Gastroesophageal sphincter (tissue), 3 donors: ENCODE data around the gene CD14.

Experiments
- CTCF ChIP-seq, 4 experiments: fragments of 200-600 bp in 2 of 4; fragments of 450-650 bp in 2 of 4; sonication (generic) in 1 of 4; IDR thresholded peaks; one replicate each; pipeline ENCODE4 v1.5.1; 2017 to 2019; ENCODE audit warnings: antibody characterized with exemption in 4 of 4, mild to moderate bottlenecking in 2 of 4, moderate library complexity in 2 of 4
- EP300 ChIP-seq: sonication (generic); formaldehyde crosslinking; IDR thresholded peaks from one replicate; pipeline ENCODE4 v1.6.1; 2017; ENCODE audit warnings: antibody characterized with exemption, mild to moderate bottlenecking
- POLR2A ChIP-seq, 2 donors: fragments of 450-650 bp; IDR thresholded peaks; one replicate each; pipeline ENCODE4 v1.6.1; 2017; ENCODE audit warnings: antibody characterized with exemption in 2 of 2, mild to moderate bottlenecking in 2 of 2, moderate library complexity in 1 of 2
- POLR2AphosphoS5 ChIP-seq: sonication (generic); formaldehyde crosslinking; IDR thresholded peaks from one replicate; pipeline ENCODE4 v1.6.1; 2017; ENCODE audit warnings: antibody characterized with exemption

- TF ChIP-seq CTCF (IDR thresholded peaks at IDR 0.05) (no peak), POLR2A (IDR thresholded peaks at IDR 0.05) (peak in 1 of 2 donors; percentile 11), POLR2AphosphoS5 (no peak), EP300 (no peak)
Observed at GRCh38 chr5:140632366-140633020, 482 bp downstream of the CD14 start.
